Vagina (tissue), 2 donors: ENCODE measurements around the gene HSFX4. TPM values are rescaled to one million over a fixed set of nuclear protein-coding genes. Genes with fewer than 3 reads are reported as not detected.
"Not testable (repeated sequence)": the region's sequence is repeated elsewhere in the genome, so short reads cannot be mapped to it uniquely, and the experiment has no call there.

Source experiments
- DNase-seq, 2 donors: peaks; one replicate each; pipeline ENCODE4 v3.0.0-alpha.2; 2017; ENCODE audit errors: extremely low spot score in 2 of 2
- H3K27ac ChIP-seq: fragments of 200-600 bp; sonication (generic); one replicate; pipeline ENCODE4 v1.5.1; 2019
- H3K27me3 ChIP-seq: fragments of 200-600 bp; sonication (generic); one replicate; pipeline ENCODE4 v1.5.1; 2019
- H3K36me3 ChIP-seq, 2 donors: fragments of 200-600 bp; sonication (generic); one replicate each; pipeline ENCODE4 v1.5.1; 2017 to 2019
- H3K4me1 ChIP-seq: fragments of 200-600 bp; sonication (generic); one replicate; pipeline ENCODE4 v1.5.1; 2019
- H3K4me3 ChIP-seq, 2 donors: fragments of 200-600 bp; sonication (generic); 1 replicate in 1 of 2; 2 replicates in 1 of 2; pipeline ENCODE4 v1.5.1; 2016 to 2019
- H3K9me3 ChIP-seq: fragments of 200-600 bp; sonication (generic); one replicate; pipeline ENCODE4 v1.5.1; 2019
- POLR2A ChIP-seq, 2 donors: fragments of 450-650 bp; IDR thresholded peaks; one replicate each; pipeline ENCODE4 v1.6.1; 2017; ENCODE audit warnings: antibody characterized with exemption in 2 of 2, mild to moderate bottlenecking in 2 of 2, moderate library complexity in 2 of 2
- POLR2AphosphoS5 ChIP-seq, 2 donors: sonication (generic); formaldehyde crosslinking; IDR thresholded peaks; one replicate each; pipeline ENCODE4 v1.9.0; 2017; ENCODE audit warnings: antibody characterized with exemption in 2 of 2, mild to moderate bottlenecking in 2 of 2, low read depth in 1 of 2; ENCODE audit not compliant: insufficient read depth in 1 of 2
- intact Hi-C: fragments of 100-400 bp; cut with DNase I; formaldehyde crosslinking; loops from one replicate; pipeline ENCODE4 v1.15.1; 2023
- total RNA-seq: library from RNA; depleted of rRNA; stranded (reverse); fragments of >200 nt; gene quantifications from one replicate; pipeline ENCODE4 v1.2.3, GENCODE V29; 2016
- TF ChIP-seq, protein P1 (sequence below), 3 experiments: fragments of 450-650 bp in 2 of 3; fragments of 200-600 bp in 1 of 3; sonication (generic) in 1 of 3; IDR thresholded peaks; one replicate each; pipeline ENCODE4 v1.5.1; 2017 to 2019; ENCODE audit warnings: antibody characterized with exemption in 3 of 3, mild to moderate bottlenecking in 2 of 3, moderate library complexity in 2 of 3

The HSFX4 gene
- total RNA-seq, 1 donor from 2014 or later: not detected

DNA sequence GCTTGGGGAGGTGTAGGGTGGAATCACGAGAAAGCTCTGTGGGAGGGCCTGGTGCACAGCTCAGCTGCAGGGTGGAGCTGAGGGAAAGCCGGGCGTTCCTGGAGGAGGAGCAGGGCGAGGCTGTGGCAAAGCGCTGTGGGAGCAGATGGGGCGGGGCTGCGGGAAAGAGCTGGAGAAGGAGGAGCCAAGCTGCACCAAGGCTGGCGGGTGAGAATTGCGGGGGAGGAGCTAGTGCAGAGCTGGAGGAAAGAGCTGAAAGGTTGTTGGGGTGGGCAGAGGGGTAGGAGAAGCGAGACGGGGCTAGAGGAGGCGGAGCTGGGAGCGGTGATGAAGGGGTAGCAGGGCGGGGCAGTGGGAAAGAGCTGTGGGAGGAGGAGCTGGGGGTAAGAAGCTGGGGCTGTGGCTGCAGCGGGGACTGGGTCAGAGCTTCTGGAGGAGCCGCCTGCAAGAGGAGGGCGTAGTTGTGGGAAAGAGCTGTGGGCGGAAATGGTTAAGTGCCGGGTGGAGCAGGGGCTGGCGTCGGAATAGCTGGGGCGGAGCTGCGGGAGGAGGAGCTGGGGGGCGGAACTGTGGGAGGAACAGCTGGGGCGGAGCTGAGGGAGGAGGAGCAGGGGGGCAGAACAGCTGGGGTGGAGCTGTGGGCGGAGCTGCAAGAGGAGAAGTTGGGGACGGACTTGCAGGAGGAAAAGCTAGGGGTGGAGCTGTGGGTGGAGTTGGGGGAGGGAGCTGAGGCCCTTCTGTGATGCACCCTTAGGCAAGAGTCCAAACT is 10.7 kb downstream of the HSFX4 start:
- intact Hi-C loops: no loop called here
- no peaks in the 10 kb centered on the region for H3K27me3 ChIP-seq
- H3K4me1 ChIP-seq: peaks cover 8% of the 10 kb centered on the region
- no peaks in the 10 kb centered on the region for H3K36me3 ChIP-seq
- TF ChIP-seq, protein P1, sequence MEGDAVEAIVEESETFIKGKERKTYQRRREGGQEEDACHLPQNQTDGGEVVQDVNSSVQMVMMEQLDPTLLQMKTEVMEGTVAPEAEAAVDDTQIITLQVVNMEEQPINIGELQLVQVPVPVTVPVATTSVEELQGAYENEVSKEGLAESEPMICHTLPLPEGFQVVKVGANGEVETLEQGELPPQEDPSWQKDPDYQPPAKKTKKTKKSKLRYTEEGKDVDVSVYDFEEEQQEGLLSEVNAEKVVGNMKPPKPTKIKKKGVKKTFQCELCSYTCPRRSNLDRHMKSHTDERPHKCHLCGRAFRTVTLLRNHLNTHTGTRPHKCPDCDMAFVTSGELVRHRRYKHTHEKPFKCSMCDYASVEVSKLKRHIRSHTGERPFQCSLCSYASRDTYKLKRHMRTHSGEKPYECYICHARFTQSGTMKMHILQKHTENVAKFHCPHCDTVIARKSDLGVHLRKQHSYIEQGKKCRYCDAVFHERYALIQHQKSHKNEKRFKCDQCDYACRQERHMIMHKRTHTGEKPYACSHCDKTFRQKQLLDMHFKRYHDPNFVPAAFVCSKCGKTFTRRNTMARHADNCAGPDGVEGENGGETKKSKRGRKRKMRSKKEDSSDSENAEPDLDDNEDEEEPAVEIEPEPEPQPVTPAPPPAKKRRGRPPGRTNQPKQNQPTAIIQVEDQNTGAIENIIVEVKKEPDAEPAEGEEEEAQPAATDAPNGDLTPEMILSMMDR (IDR thresholded peaks at IDR 0.05): no peak
- TF ChIP-seq POLR2AphosphoS5 (IDR thresholded peaks at IDR 0.05; ENCODE audit: insufficient read depth in 1 of 2, low read depth in 1 of 2): peak in 1 of 2 donors; percentile 67
- H3K4me3 ChIP-seq: peak overlapping the region; percentile 48 to 72
- peak in 1 of 2 donors; percentile 99 for DNase-seq
- H3K9me3 ChIP-seq: no peaks in the 10 kb centered on the region
- peak overlapping the region; percentile 90 for H3K27ac ChIP-seq

DNA sequence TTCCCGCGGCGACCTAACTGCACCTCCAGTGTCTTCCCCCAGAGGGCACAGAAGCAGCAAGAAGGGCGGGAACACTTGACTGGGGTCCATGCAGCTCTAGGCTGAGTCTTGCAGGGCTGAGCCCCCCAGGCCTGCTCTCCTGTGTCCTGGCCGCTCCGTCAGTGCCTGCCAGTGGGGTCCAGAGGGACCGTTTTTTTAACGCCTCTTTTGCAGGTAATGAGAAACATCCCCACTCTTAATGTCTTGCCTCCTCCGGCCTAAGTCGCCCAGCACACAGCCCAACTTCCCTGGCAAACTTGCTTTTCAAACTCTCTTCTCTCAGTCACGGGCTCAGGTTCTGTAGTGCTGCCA is 11.3 kb downstream of the HSFX4 start:
- peak overlapping the region; percentile 22 to 72 for H3K4me3 ChIP-seq
- DNase-seq: not testable (repeated sequence)

DNA sequence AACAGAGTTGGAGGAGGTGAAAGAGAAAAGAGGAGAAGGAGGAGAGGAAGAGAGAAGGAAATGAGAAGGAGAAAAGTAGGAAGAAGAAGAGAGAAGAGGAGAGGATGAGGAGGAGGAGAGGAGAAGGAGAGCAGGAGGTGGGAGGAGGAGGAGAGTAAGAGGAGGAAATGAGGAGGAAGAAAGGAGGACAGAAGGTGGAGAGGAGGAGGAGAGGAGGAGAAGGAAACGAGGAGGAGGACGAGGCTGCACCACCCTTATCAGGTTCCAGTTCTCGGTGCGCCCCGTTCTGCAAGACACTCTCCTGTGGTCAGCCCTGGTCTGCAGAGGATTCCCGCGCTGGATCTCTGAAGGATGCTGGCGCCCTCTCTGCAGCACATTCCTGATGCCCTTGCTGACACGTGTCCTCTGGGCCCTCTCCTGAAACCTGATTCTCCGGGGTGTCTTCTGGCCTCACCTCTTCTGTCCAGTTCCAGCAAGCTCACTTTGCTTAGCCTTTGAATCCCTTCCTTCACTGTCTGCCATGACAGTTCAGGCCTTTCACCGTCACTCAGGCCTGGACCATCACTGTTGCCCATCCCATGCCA is 15.8 kb downstream of the HSFX4 start:
- H3K4me1 ChIP-seq, H3K9me3 ChIP-seq, H3K27ac ChIP-seq, intact Hi-C loops, H3K4me3 ChIP-seq, DNase-seq, H3K27me3 ChIP-seq, H3K36me3 ChIP-seq: not testable (repeated sequence)

More for the DNA sequence above, 11.3 kb downstream of the HSFX4 start:
- H3K36me3 ChIP-seq, H3K27me3 ChIP-seq, intact Hi-C loops, H3K4me1 ChIP-seq, H3K9me3 ChIP-seq: not testable (repeated sequence)
- peak overlapping the region; percentile 56 for H3K27ac ChIP-seq
- TF ChIP-seq, protein P1 (IDR thresholded peaks at IDR 0.05): peak in 2 of 3 experiments; percentile 15 to 43

DNA sequence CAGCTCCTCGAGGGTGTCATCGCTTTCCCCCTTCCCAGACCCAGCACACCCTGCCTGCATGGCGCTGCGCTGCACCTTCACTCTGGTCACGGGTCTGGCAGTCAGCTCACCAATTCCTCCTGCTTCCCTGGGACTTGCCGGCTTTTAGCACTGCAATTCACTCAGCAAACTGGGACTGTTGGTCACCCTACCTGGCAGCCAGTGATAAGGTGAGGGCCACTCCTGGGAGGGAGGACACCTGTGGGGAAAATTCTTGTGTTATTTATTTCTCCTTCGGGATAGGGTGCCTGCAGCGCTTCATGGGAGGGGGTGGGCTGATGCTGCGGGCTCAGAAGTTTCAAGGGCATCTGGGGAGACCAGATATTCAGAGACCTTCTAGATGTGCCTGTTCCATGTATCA is 16.4 kb downstream of the HSFX4 start:
- H3K4me3 ChIP-seq, H3K9me3 ChIP-seq, H3K27me3 ChIP-seq, intact Hi-C loops, H3K4me1 ChIP-seq, DNase-seq, H3K36me3 ChIP-seq, H3K27ac ChIP-seq: not testable (repeated sequence)

DNA sequence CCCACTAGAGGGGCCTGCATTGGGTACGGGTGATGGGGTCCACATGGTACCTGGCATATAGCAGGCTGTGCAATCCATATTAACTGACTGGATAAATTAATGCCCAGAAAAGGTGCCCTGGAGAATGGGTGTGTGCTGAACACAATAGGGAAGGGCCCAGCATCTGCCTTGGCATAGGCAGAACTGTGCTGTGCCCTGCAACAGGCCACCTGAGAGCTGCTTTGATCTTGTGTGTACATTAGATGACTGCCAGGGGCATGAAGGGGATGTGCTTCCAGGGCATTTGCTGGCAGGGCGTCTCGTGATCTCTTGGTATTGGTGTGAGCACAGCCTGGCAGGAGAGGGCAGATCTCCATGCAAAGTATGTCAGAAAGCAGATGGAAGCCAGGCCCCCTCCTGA is 17.6 kb downstream of the HSFX4 start:
- H3K9me3 ChIP-seq, H3K4me3 ChIP-seq, H3K4me1 ChIP-seq, H3K27me3 ChIP-seq, intact Hi-C loops, H3K36me3 ChIP-seq, DNase-seq, H3K27ac ChIP-seq: not testable (repeated sequence)

DNA sequence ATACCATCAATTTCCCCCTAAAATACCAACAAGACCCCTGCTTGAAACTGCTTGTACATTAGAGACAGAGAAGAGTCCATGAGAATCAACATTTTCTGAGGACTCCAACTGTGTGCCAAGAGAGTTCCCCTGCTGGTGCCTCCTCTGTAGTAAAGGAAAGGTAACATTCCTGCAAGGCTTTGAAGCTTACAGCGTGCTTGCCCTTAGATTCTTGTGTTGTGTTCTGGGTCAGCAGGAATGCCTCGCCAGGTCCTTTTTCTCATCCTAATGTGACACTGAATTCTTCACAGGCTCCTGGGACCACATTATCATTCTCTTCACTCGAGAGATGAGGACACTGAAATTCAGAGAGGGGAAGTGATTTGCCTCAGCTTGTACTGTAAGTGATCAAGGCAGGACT is 18.6 kb downstream of the HSFX4 start:
- H3K4me3 ChIP-seq: no peak overlapping the region
- no peak overlapping the region for H3K27ac ChIP-seq
- H3K36me3 ChIP-seq: no peaks in the 10 kb centered on the region
- no peaks in the 10 kb centered on the region for H3K4me1 ChIP-seq
- DNase-seq: no peak
- no peaks in the 10 kb centered on the region for H3K9me3 ChIP-seq
- no peak for TF ChIP-seq POLR2AphosphoS5 (IDR thresholded peaks at IDR 0.05; ENCODE audit: insufficient read depth in 1 of 2, low read depth in 1 of 2)
- TF ChIP-seq POLR2A (IDR thresholded peaks at IDR 0.05): no peak
- TF ChIP-seq, protein P1 (IDR thresholded peaks at IDR 0.05): no peak
- H3K27me3 ChIP-seq: no peaks in the 10 kb centered on the region
- intact Hi-C loops: no loop called here
